K562 (cell line): ENCODE results near the gene NDUFC2. TPM values are rescaled to one million over a fixed set of nuclear protein-coding genes. Genes with fewer than 3 reads are reported as not detected.

ENCODE experiments used
- ATAC-seq: fragments of 200-7000 bp; cut with Tn5 transposase; 3 replicates; pipeline ENCODE4 v1.9.1; 2020; ENCODE audit warnings: moderate library complexity
- BruUV-seq: library from RNA; stranded (reverse); fragments of 400-500 nt; replicated peaks from 2 replicates; lab custom pipeline; 2021; lab: Mats Ljungman, UMichigan
- CTCF ChIA-PET: fragments of 300-600 bp; formaldehyde crosslinking; extraction: SDS; loops from one replicate; lab custom pipeline; 2021; ENCODE audit warnings: low intra/inter-chr PET ratio; lab: Yijun Ruan, JAX
- POLR2A ChIA-PET: fragments of 300-600, 350-650 bp; sonication (Branson Sonifier 250); formaldehyde crosslinking; extraction: SDS; loops from one replicate; lab custom pipeline; 2021; ENCODE audit warnings: antibody characterized with exemption, inconsistent platforms; lab: Yijun Ruan, JAX
- DNase-seq, 4 experiments: peaks; one replicate each; pipeline versions ENCODE4 v3.0.0 to v3.0.0-alpha.2; 2011 to 2018; ENCODE audit warnings: low spot score in 3 of 4, mixed read lengths in 3 of 4; ENCODE audit errors: extremely low read depth in 1 of 4
- FAIRE-seq: peaks from 2 replicates; lab custom pipeline; 2011; peaks lifted over from hg19 to GRCh38; lab: Jason Lieb, UNC
- H2AFZ ChIP-seq: 2 replicates; pipeline ENCODE4 v1.6.0; 2011; ENCODE audit warnings: low read depth, low read length, control low read depth, inconsistent platforms
- H3K27ac ChIP-seq: fragments of 200-600 bp; 3 replicates; pipeline ENCODE4 v1.8.0; 2011; ENCODE audit warnings: low read depth, mild to moderate bottlenecking, control low read depth, inconsistent platforms, low read length, moderate library complexity, mixed read lengths; ENCODE audit errors: extremely low read depth
- H3K27me3 ChIP-seq, 2 experiments: fragments of 300-600 bp in 1 of 2; 2 replicates in 1 of 2; 3 replicates in 1 of 2; pipeline versions ENCODE4 v1.6.0 to v1.8.0; 2011; ENCODE audit warnings: inconsistent platforms in 2 of 2, low read length in 2 of 2, mild to moderate bottlenecking in 1 of 2, mixed read lengths in 1 of 2, moderate library complexity in 1 of 2; ENCODE audit not compliant: control insufficient read depth in 2 of 2, insufficient read depth in 2 of 2
- H3K36me3 ChIP-seq: fragments of 300-600 bp; 3 replicates; pipeline ENCODE4 v1.8.0; 2011; ENCODE audit warnings: mild to moderate bottlenecking, low read length, inconsistent platforms; ENCODE audit not compliant: control insufficient read depth, insufficient read depth
- H3K4me1 ChIP-seq, 2 experiments: fragments of 200-600 bp in 1 of 2; replicated peaks in 1 of 2; 2 replicates in 1 of 2; 3 replicates in 1 of 2; pipeline versions ENCODE4 v1.5.1 to v1.8.0; 2011; ENCODE audit warnings: inconsistent platforms in 2 of 2, low read length in 2 of 2, mild to moderate bottlenecking in 1 of 2, mixed read lengths in 1 of 2, moderate library complexity in 1 of 2; ENCODE audit not compliant: control insufficient read depth in 2 of 2, insufficient read depth in 2 of 2
- H3K4me2 ChIP-seq: 2 replicates; pipeline ENCODE4 v1.6.1; 2011; ENCODE audit warnings: low read length, control low read depth, inconsistent platforms, mixed read lengths; ENCODE audit not compliant: insufficient read depth
- H3K4me3 ChIP-seq: fragments of 200-600 bp; sonication (generic), shearing (Covaris generic); 2 replicates; pipeline ENCODE4 v1.5.1; 2016; ENCODE audit warnings: control low read depth, inconsistent platforms
- H3K79me2 ChIP-seq: fragments of 200-600 bp; 3 replicates; pipeline ENCODE4 v1.8.0; 2011; ENCODE audit warnings: low read length, inconsistent platforms; ENCODE audit not compliant: control insufficient read depth, insufficient read depth
- H3K9ac ChIP-seq, 2 experiments: 2 replicates each; pipeline versions ENCODE4 v1.6.0 to v1.6.1; 2011; ENCODE audit warnings: low read depth in 2 of 2, low read length in 2 of 2, control low read depth in 1 of 2, inconsistent platforms in 1 of 2, mild to moderate bottlenecking in 1 of 2, mixed read lengths in 1 of 2; ENCODE audit not compliant: insufficient read depth in 1 of 2
- H3K9me1 ChIP-seq: one replicate; pipeline ENCODE4 v1.6.0; 2011; ENCODE audit warnings: inconsistent platforms, mild to moderate bottlenecking, low read length, moderate library complexity; ENCODE audit not compliant: control insufficient read depth, insufficient read depth
- H3K9me3 ChIP-seq: replicated peaks from 2 replicates; pipeline ENCODE4 v1.5.1; 2011; ENCODE audit warnings: low read depth, low read length, inconsistent platforms; ENCODE audit not compliant: control insufficient read depth, insufficient read depth
- H4K20me1 ChIP-seq: replicated peaks from 2 replicates; pipeline ENCODE4 v1.6.1; 2011; ENCODE audit warnings: low read length, inconsistent platforms, mixed read lengths; ENCODE audit not compliant: control insufficient read depth, insufficient read depth
- CREB1 ChIP-seq, 2 experiments: sonication (generic) in 1 of 2; formaldehyde crosslinking in 1 of 2; IDR thresholded peaks; 2 replicates each; pipeline versions ENCODE4 v1.6.1 to v1.8.0; 2012 to 2022; ENCODE audit warnings: inconsistent platforms in 1 of 2, mild to moderate bottlenecking in 1 of 2, missing genetic modification reagents in 1 of 2, moderate library complexity in 1 of 2
- PURB ChIP-seq: sonication (generic); formaldehyde crosslinking; IDR thresholded peaks from 2 replicates; pipeline ENCODE4 v1.9.0; 2021; ENCODE audit warnings: low read depth, mild to moderate bottlenecking, missing genetic modification reagents
- SP1 ChIP-seq: sonication (generic); formaldehyde crosslinking; IDR thresholded peaks from 2 replicates; pipeline ENCODE4 v1.8.1; 2022; ENCODE audit warnings: mild to moderate bottlenecking, missing genetic modification reagents
- TBP ChIP-seq: optimal IDR thresholded peaks from 2 replicates; pipeline ENCODE3; 2011; ENCODE audit warnings: low read depth, low read length, improper control_type of control experiment
- ZBTB1 ChIP-seq: sonication (generic); formaldehyde crosslinking; IDR thresholded peaks from 2 replicates; pipeline ENCODE4 v1.8.1; 2023; ENCODE audit warnings: missing genetic modification reagents, low read depth, mild to moderate bottlenecking, borderline replicate concordance
- ZNF507 ChIP-seq: conservative IDR thresholded peaks from 2 replicates; pipeline ENCODE4 v1.6.1; 2017; ENCODE audit warnings: missing genetic modification characterization, missing compliant biosample characterization
- ZSCAN29 ChIP-seq: fragments of 450-650 bp; IDR thresholded peaks from 2 replicates; pipeline ENCODE4 v1.6.1; 2017
- WGBS: fragments of 100-300 bp; shearing (Covaris generic); methylation state at CpG from one replicate; pipeline ENCODE4 v1.1.6; 2016; ENCODE audit warnings: low coverage, mixed read lengths; ENCODE audit not compliant: insufficient coverage; ENCODE audit errors: missing lambda C conversion rate; 5-methylcytosine and 5-hydroxymethylcytosine counted together
- in situ Hi-C: fragments of 300-500 bp; cut with MboI; formaldehyde crosslinking; loops from 4 replicates; pipeline ENCODE4 v1.15.0; 2018; ENCODE audit warnings: inconsistent platforms, mixed read lengths
- intact Hi-C: fragments of 100-400 bp; cut with micrococcal nuclease; formaldehyde crosslinking; loops from 2 replicates; pipeline ENCODE4 v1.14.2; 2022
- polyA plus RNA-seq, 8 experiments: library from polyadenylated mRNA; depleted of rRNA in 4 of 8; stranded (reverse) in 5 of 8; unstranded in 3 of 8; fragments of >200 nt; fragmentation: Nextera tagmentation in 2 of 8; fragmentation: Illumina TruSeq in 1 of 8; extraction: Ambion mirVana in 2 of 8; extraction: Trizol in 1 of 8; gene quantifications; 2 replicates each; pipeline versions ENCODE4 v1.2.1 to v1.2.3, GENCODE V29; 2011 to 2014; ENCODE audit warnings: inconsistent platforms in 1 of 8, missing spikeins in 1 of 8
- total RNA-seq, 7 experiments: library from RNA; depleted of rRNA in 6 of 7; stranded (reverse); fragments of >200 nt in 6 of 7; fragmentation: Illumina TruSeq in 2 of 7; extraction: Trizol in 2 of 7; gene quantifications; 2 replicates each; pipeline versions ENCODE4 v1.2.1 to v1.2.3, GENCODE V29; 2011 to 2021; ENCODE audit warnings: low replicate concordance in 1 of 7

The NDUFC2 gene
- total and polyA plus RNA-seq, 9 of the 15 experiments (the other 6 are each of a cell fraction or from before 2014, with no cell fraction given), result 168 to 1,119 (median 442) TPM

DNA sequence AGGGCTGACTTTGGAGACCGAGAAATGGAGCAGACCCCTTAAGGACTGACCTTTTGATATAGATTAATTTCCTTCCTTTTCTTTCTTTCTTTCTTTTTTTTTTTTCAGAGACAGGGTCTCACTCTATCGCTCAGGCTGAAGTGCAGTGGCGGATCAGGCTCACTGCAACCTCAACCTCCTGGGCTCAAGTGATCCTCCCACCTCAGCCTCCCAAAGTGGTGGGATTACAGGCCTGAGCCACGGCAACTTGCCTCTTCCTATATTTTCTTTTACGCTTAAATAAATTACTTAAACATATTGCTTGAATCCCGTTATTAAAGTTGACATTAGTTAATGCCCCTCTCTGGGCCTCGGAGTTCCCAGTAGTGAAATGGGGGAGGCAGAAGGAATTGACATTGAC is 56.2 kb downstream of the NDUFC2 start:
- H3K4me1 ChIP-seq, result peaks cover 2 to 5% of the 10 kb centered on the region in 2 experiments; a peak in 2 of 5 replicates
- ChIA-PET POLR2A (no interaction called here), CTCF (no interaction called here)
- WGBS, result 73% methylated on average over 7 of the region's 7 CpGs
- ATAC-seq (no peak), DNase-seq (no peak)
- no peak overlapping the region for H3K4me2 ChIP-seq
- BruUV-seq, result no TSS peak
- no peaks in the 10 kb centered on the region for H3K36me3 ChIP-seq
- in situ Hi-C loops, result no loop called here
- 0 out of 4 replicates have a peak overlapping the region, but pooled peaks of 1 of the 2 experiments have one; percentile 55 for H3K9ac ChIP-seq
- no peak overlapping the region for H3K4me3 ChIP-seq
- no peaks in the 10 kb centered on the region for H3K27me3 ChIP-seq
- TF ChIP-seq TBP, result no peak
- no peak for TF ChIP-seq ZBTB1 (CRISPR knock-in tag)
- TF ChIP-seq SP1 (CRISPR knock-in tag), result no peak
- TF ChIP-seq ZNF507, result no peak
- no peak for TF ChIP-seq PURB (CRISPR knock-in tag)
- TF ChIP-seq ZSCAN29, result no peak
- no peak for TF ChIP-seq CREB1 (IDR thresholded peaks at IDR 0.05)
- no peak for TF ChIP-seq CREB1 (CRISPR knock-in tag; IDR thresholded peaks at IDR 0.05)
- TF ChIP-seq, all 486 proteins: peak for 0
- FAIRE-seq, result no peak
- no peak overlapping the region for H3K27ac ChIP-seq
- no peak overlapping the region for H2AFZ ChIP-seq
- H3K9me3 ChIP-seq, result no peaks in the 10 kb centered on the region; the same call in 1 of the 2 replicates
- H4K20me1 ChIP-seq, result no peaks in the 10 kb centered on the region
- intact Hi-C loops, result no loop called here
- no peaks in the 10 kb centered on the region for H3K9me1 ChIP-seq
- H3K79me2 ChIP-seq, result no peaks in the 10 kb centered on the region
